ENCODE data around the gene RSRC1. TPM values are rescaled to one million over a fixed set of nuclear protein-coding genes. Genes with fewer than 3 reads are reported as not detected.
"Not testable (repeated sequence)": the region's sequence is repeated elsewhere in the genome, so short reads cannot be mapped to it uniquely, and the experiment has no call there.

The RSRC1 gene
- total RNA-seq, 1 donor from 2014 or later, result 80.5 TPM

- Mint-ChIP-seq H3K36me3 (no peaks in the 10 kb centered on the region), H3K4me1 (no peaks in the 10 kb centered on the region), H3K27ac (no peak overlapping the region), H3K27me3 (ENCODE audit: insufficient read depth, low read depth) (no peaks in the 10 kb centered on the region), H3K9me3 (no peaks in the 10 kb centered on the region), H3K4me3 (no peak overlapping the region)
- Histone ChIP-seq H3K36me3 (no peaks in the 10 kb centered on the region), H3K4me2 (no peak overlapping the region), H3F3A (ENCODE audit: low read depth) (no peaks in the 10 kb centered on the region), H3K27me3 (no peaks in the 10 kb centered on the region), H4K20me1 (ENCODE audit: low read depth) (no peaks in the 10 kb centered on the region), H3K4me3 (no peak overlapping the region), H2AFZ (replicated peaks) (no peak overlapping the region), H3K4me1 (no peaks in the 10 kb centered on the region), H3K27ac (no peak overlapping the region), H3K79me2 (ENCODE audit: low read depth) (no peaks in the 10 kb centered on the region), H3K9me3 (ENCODE audit: low read depth) (no peaks in the 10 kb centered on the region), H3K9ac (no peak overlapping the region)
- TF ChIP-seq EZH2 (IDR thresholded peaks at IDR 0.05) (no peak), EZH2phosphoT487 (IDR thresholded peaks at IDR 0.05) (no peak)
- TF ChIP-seq, protein P1, sequence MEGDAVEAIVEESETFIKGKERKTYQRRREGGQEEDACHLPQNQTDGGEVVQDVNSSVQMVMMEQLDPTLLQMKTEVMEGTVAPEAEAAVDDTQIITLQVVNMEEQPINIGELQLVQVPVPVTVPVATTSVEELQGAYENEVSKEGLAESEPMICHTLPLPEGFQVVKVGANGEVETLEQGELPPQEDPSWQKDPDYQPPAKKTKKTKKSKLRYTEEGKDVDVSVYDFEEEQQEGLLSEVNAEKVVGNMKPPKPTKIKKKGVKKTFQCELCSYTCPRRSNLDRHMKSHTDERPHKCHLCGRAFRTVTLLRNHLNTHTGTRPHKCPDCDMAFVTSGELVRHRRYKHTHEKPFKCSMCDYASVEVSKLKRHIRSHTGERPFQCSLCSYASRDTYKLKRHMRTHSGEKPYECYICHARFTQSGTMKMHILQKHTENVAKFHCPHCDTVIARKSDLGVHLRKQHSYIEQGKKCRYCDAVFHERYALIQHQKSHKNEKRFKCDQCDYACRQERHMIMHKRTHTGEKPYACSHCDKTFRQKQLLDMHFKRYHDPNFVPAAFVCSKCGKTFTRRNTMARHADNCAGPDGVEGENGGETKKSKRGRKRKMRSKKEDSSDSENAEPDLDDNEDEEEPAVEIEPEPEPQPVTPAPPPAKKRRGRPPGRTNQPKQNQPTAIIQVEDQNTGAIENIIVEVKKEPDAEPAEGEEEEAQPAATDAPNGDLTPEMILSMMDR (IDR thresholded peaks at IDR 0.05), result no peak
- no peak for DNase-seq (ENCODE audit: low spot score)
These were observed 202.8 kb downstream of the RSRC1 start for GRCh38 chr3:158312560-158313141.

- H3K9me3 Mint-ChIP-seq, result no peaks in the 10 kb centered on the region
- Histone ChIP-seq H4K20me1 (ENCODE audit: low read depth) (no peaks in the 10 kb centered on the region), H3K4me1 (no peaks in the 10 kb centered on the region), H3K79me2 (ENCODE audit: low read depth) (no peaks in the 10 kb centered on the region), H3K4me2 (no peak overlapping the region), H3K27ac (no peak overlapping the region), H3K4me3 (no peak overlapping the region), H3K9ac (no peak overlapping the region), H3K27me3 (no peaks in the 10 kb centered on the region), H3F3A (ENCODE audit: low read depth) (no peaks in the 10 kb centered on the region), H2AFZ (replicated peaks) (no peak overlapping the region), H3K9me3 (ENCODE audit: low read depth) (no peaks in the 10 kb centered on the region), H3K36me3 (no peaks in the 10 kb centered on the region)
- DNase-seq (ENCODE audit: low spot score), result peak; percentile 27
- H3K27ac Mint-ChIP-seq, result no peak overlapping the region
- no peaks in the 10 kb centered on the region for H3K27me3 Mint-ChIP-seq (ENCODE audit: insufficient read depth, low read depth)
- no peaks in the 10 kb centered on the region for H3K4me1 Mint-ChIP-seq
- no peak for TF ChIP-seq EZH2phosphoT487 (IDR thresholded peaks at IDR 0.05)
- TF ChIP-seq, protein P1 (IDR thresholded peaks at IDR 0.05), result peak; percentile 74
- no peaks in the 10 kb centered on the region for H3K36me3 Mint-ChIP-seq
- H3K4me3 Mint-ChIP-seq, result no peak overlapping the region
These were observed 203.5 kb downstream of the RSRC1 start for GRCh38 chr3:158313338-158313927.

DNA sequence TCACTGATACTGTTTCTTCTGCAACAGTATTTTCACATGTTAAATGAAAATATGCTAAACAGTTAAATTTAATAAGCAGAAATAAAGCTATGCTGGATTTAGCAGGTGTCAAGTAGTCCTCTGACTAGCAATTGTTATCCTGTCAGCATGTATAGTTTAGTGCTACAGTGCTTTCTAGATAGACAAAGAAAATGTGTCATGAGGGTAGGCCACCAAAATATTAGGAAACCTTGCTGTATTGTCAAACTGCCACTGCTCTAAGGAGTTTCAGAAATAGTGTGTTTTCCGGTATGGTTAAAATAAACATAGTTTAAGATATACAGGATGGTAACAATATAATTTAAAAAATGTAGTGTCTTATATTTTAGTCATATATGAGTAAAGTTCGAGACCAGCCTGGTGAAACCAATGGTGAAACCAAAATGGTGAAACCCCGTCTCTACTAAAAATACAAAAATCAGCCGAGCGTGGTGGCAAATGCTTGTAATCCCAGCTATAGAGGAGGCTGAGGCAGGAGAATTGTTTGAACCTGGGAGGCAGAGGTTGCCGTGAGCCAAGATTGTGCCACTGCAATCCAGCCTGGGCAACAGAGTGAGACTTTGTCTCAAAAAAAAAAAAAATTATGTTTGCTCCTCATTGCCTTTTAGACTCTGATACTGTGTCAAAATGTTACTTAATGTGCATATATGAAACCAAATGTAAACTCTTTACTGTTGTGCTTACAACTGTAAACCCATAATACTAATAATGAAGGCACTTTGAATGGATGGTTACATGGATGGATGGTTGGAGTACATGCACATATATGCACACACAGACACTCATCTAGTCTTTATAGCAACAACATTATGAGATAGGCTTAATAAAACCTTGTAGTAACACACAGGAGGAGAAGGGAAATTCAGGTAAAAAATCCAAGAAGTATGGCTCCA, 204.8 kb downstream of the RSRC1 start:
- H3K27ac ChIP-seq, result no peak overlapping the region
- H3K36me3 ChIP-seq, result no peaks in the 10 kb centered on the region
- H3K27me3 ChIP-seq, result no peaks in the 10 kb centered on the region
- no peaks in the 10 kb centered on the region for H3K36me3 Mint-ChIP-seq
- no peak for TF ChIP-seq EZH2 (IDR thresholded peaks at IDR 0.05)
- no peak for TF ChIP-seq EZH2phosphoT487 (IDR thresholded peaks at IDR 0.05)
- TF ChIP-seq, protein P1 (IDR thresholded peaks at IDR 0.05), result no peak
- H3K79me2 ChIP-seq (ENCODE audit: low read depth), result no peaks in the 10 kb centered on the region
- no peak overlapping the region for H3K4me2 ChIP-seq
- H3F3A ChIP-seq (ENCODE audit: low read depth), result no peaks in the 10 kb centered on the region
- no peak overlapping the region for H3K27ac Mint-ChIP-seq
- no peak overlapping the region for H3K4me3 ChIP-seq
- H4K20me1 ChIP-seq (ENCODE audit: low read depth), result no peaks in the 10 kb centered on the region
- no peak overlapping the region for H3K9ac ChIP-seq
- no peaks in the 10 kb centered on the region for H3K9me3 ChIP-seq (ENCODE audit: low read depth)
- DNase-seq (ENCODE audit: low spot score), result no peak
- H3K4me3 Mint-ChIP-seq, result no peak overlapping the region
- no peaks in the 10 kb centered on the region for H3K27me3 Mint-ChIP-seq (ENCODE audit: insufficient read depth, low read depth)
- no peaks in the 10 kb centered on the region for H3K4me1 Mint-ChIP-seq
- no peaks in the 10 kb centered on the region for H3K4me1 ChIP-seq
- H2AFZ ChIP-seq (replicated peaks), result no peak overlapping the region
- H3K9me3 Mint-ChIP-seq, result no peaks in the 10 kb centered on the region

- H3K4me1 Mint-ChIP-seq; H3K9me3 ChIP-seq (ENCODE audit: low read depth); H3F3A ChIP-seq (ENCODE audit: low read depth); H3K27me3 ChIP-seq; H4K20me1 ChIP-seq (ENCODE audit: low read depth); H3K27me3 Mint-ChIP-seq (ENCODE audit: insufficient read depth, low read depth); H3K4me1 ChIP-seq; H3K36me3 ChIP-seq; H3K36me3 Mint-ChIP-seq; H3K27ac ChIP-seq; H3K79me2 ChIP-seq (ENCODE audit: low read depth); H3K9me3 Mint-ChIP-seq; H3K9ac ChIP-seq; H3K4me3 Mint-ChIP-seq: not testable (repeated sequence)
- peak overlapping the region; percentile 63 for H3K27ac Mint-ChIP-seq
- Histone ChIP-seq H3K4me3 (peak overlapping the region; percentile 35), H2AFZ (replicated peaks) (peak overlapping the region; percentile 79), H3K4me2 (peak overlapping the region; percentile 70)
- DNase-seq (ENCODE audit: low spot score), result peak; percentile 46
These were observed 220.0 kb downstream of the RSRC1 start for GRCh38 chr3:158329696-158330441.

All from neural progenitor cell (in vitro differentiated cells).